GM19043 (cell line): ENCODE data around the gene BCDIN3D.
"Not testable (repeated sequence)": the region's sequence is repeated elsewhere in the genome, so short reads cannot be mapped to it uniquely, and the experiment has no call there.

ENCODE experiments used
- ATAC-seq: cut with Tn5 transposase; IDR thresholded peaks from one replicate; pipeline ENCODE4 v1.9.1; 2021; ENCODE audit warnings: low read depth; ENCODE audit not compliant: unreplicated experiment

The BCDIN3D gene

DNA sequence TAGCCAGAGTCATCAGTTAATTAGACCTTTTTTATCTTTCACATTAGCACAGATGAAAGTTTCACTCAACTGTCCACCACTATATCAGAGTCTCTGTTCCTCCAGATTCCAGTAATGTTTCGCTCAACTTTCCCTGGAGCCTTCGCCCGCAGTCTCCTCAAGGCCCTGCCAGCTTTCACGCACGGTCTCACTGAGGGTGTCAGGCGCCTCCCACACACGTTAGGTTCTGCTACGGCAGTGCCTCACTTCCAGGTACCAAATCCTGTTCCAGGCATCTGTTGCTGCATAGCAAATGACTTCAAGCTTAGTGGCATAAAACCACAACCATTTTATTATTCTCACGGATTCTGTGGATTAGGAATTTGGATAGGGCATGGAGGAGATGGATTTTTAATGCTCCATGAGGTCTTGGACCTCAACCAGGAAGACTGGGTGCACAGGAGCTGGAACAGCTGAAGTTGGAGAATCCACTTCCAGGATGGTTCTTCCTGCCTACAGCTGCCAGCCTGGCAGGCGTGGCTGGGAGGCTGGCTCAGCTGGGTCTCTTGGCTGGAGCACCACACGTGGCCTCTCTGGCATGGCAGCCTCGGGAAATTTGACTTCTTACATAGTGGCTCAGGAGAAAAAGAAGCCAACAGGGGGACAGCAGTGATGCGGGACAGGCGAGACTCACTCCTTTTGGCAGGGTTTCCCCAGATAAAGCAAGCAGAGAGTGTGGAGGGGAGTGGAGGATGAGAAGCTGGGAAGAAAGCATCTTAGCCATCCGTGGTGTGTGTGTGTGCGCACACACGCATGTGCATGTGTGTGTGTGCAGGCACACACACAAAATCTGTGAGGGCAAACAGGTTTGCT, 21.3 kb upstream of the BCDIN3D start:
- no peak for ATAC-seq

DNA sequence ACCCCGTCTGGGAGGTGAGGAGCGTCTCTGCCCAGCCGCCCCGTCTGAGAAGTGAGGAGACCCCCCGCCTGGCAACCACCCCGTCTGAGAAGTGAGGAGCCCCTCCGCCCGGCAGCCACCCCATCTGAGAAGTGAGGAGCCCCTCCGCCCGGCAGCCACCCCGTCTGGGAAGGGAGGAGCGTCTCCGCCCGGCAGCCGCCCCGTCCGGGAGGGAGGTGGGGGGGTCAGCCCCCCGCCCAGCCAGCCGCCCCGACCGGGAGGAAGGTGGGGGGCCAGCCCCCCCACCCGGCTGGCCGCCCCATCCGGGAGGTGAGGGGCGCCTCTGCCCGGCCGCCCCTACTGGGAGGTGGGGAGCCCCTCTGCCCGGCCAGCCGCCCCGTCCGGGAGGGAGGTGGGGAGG, 18.0 kb upstream of the BCDIN3D start:
- ATAC-seq, result not testable (repeated sequence)

DNA sequence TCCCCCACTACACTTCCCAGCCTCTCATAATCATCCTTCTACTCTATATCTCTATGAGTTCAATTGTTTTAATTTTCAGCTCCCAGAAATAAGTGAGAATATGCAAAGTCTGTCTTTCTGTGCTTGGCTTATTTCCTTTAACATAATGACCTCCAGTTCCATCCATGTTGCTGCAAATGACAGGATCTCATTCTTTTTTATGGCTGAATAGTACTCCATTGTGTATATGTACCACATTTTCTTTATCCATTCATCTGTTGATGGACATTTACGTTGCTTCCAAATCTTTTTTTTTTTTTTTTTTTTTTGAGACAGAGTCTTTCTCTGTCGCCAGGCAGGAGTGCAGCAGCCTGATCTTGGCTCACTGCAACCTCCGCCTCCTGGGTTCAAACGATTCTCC, 13.0 kb upstream of the BCDIN3D start:
- ATAC-seq, result not testable (repeated sequence)

DNA sequence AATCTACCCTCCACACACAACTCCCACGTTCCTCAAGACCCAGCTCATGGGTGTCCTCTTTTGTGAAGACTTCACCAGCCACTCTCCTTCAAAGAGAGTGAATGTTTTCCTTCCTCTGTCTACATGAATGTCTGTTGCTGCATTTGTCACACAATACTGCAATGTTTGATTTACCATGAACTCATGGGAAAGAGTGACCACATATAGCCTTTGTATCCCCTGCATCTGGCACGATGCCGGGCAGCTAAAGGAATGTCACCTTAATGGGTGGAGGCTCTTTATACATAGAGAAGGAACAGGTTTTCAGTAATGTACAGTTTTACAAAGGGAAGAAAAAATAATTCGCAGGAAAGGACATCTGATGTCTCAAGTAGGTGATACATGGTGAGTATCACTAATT, 12.1 kb upstream of the BCDIN3D start:
- no peak for ATAC-seq

DNA sequence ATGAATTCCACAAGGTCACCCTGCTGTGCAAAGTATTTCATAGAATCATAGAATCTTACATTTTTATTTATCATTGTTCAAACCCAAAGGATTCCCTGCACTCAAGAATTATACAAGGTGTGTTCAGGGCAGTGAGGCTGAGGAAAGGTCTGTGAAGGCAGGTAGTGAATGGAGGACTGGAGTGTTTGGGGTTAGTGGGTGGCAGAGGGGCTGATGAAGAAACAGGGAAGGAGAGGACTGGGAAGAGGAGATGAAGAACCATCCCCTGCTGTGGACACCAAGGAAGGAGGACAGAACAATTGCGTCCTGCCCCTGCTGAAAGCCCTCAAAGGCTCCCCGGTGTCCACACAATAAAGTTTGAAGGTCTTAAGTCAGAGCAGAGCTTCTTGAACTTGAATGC, 10.8 kb upstream of the BCDIN3D start:
- ATAC-seq, result no peak

DNA sequence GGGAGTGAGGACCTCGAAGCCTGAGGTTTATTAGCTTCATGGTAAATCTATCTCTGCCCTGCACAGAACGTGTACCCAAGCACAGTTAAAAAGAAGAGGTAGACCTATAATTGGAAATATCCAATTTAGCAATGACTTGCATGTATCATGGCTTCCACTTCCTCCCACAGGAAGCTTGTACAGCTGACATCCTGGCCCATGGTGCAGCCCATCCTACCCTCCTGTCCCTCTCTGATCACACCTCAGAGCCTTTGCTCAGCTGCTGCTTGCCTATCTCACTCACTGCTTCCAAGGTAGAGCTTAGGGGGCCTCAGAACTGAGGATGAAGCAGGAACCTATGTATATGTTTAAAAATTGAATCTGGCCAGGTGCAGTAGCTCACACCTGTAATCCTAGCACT, 4.3 kb upstream of the BCDIN3D start:
- ATAC-seq, result no peak

DNA sequence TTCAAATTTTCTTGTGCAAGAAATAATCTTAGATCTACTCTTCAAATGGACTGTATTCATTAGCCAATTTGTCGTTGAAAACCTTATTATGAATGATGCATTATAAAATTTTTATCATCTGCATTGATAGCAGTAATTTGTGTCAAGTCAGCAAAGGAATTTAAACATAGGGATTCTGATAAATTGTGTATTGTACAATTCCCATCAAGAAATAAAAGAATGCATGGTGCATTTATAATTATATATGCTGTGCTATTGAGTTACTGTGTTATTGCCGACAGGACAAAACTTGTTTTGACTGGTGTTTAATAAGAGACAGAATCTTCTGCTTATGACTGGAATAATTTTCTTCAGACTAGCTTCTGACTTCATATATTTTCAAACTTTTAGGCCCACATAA, 3.1 kb upstream of the BCDIN3D start:
- ATAC-seq, result no peak

DNA sequence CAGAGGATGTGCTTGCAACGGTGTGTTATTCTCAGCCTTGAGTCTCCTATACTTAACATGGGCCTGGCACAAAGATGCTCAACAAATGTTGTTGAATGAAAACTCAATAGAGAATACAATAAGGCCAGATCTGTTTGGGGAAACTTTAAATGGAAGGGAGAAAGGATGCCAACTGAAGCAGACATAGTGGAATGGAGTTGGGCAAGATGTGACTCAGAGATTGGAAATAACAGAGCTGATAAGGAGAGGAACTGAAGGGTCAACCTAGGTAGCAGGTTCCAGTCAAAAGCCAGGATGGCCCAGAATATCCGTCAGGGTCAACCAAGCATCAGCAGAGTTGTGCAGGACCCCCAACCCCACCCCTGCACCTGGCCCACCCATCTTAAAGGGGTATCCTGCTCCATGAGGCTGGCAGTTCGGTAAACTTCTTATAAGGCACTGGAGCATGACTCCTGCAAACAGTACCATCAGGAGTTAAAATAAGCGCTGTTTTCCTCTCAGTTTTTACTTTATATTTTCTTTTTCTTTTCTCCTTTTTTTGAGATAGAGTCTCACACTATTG, 1.1 kb upstream of the BCDIN3D start:
- no peak for ATAC-seq

DNA sequence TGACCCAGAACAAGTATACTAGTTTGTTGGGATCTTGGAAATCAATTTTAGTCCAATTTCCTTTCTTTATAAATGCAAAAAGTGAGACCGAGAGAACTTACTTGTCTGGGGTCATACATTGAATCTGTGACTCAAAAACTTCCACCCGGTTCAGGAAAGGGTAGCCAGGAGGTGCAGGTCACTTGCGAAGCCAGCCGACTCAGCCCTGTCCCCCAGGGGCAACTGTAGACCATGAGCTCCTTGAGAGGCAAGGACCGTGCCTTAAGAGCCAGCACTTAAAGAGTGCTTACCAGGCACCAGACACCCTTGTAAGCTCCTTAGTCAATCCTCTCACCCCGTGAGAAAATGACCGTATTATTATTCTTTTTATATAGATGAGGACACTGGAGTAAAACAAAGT, 505 bp upstream of the BCDIN3D start:
- ATAC-seq, result no peak

DNA sequence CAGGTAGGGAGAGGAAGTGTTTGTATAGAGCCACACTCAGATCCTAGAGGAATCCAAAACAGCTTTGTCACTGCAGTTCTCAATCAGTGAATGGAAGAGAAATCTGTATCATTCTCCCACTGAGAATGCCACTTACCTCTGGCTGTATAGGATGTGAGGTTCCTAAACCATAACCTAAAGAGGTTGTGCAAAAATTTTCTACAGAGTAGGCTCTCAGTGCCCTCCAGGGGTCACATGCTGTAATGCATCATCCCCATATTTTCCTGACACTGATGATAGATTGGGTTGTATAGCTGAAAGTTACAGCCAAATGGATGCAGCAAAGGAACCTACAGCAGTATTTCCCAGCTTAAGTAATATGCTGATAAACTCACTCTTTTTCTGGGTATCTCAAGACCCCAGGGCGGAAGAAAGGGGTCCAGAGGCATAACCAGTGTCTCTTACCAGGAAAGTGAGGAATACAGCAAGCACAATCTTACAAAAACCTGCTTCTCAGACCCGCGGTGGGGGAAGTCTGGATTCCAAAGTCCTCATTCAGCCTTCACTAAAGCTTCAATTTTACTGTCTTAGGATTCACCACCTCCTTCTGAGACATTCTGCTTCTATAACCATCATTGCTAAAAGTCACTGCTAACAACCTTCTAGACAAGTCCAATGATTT, 3.8 kb downstream of the BCDIN3D start:
- no peak for ATAC-seq

DNA sequence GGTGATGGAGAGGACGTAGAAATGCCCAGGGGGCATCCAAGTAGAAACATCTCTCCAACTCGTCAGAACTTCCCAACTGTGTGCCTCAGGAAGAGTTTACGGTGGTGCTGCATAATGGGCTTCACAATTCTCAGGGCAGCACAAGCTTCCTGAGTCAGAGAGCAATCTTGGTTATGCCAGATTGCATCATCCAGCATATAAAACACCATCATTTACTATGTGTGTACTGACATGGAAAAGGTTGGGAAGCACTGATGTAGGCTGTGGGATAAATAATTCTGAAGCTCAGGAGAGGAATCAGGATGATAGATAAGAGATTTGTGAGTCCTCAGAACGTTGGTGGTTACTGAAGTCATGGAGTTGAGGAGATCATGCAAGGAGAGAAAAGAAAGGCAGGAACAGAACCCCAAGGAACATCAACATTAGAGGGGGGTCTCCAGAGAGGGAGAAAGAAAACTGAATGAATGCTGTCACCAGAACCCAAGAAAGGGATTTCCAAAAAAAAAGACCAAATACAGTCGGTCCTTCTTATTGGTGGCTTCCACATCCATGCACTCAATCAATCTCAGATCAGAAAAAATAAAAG, 10.0 kb downstream of the BCDIN3D start:
- no peak for ATAC-seq

DNA sequence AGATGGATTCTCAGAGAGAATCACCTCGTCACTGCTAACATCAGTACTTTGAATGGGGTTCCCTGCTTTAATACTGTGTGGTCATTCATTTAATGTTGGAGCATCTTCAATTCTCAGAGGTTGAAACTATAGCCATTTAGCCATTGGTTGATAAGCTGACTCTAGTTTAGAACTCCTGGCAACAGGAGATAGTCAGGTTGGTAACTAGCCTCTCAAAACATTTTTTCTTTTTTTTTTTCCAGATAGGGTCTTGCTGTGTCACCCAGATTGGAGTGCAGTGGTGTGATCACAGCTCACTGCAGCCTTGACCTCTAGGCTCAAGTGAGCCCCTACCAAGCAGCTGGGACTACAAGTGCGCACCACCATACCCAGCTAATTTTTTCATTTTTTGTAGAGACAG, 11.2 kb downstream of the BCDIN3D start:
- ATAC-seq, result no peak

DNA sequence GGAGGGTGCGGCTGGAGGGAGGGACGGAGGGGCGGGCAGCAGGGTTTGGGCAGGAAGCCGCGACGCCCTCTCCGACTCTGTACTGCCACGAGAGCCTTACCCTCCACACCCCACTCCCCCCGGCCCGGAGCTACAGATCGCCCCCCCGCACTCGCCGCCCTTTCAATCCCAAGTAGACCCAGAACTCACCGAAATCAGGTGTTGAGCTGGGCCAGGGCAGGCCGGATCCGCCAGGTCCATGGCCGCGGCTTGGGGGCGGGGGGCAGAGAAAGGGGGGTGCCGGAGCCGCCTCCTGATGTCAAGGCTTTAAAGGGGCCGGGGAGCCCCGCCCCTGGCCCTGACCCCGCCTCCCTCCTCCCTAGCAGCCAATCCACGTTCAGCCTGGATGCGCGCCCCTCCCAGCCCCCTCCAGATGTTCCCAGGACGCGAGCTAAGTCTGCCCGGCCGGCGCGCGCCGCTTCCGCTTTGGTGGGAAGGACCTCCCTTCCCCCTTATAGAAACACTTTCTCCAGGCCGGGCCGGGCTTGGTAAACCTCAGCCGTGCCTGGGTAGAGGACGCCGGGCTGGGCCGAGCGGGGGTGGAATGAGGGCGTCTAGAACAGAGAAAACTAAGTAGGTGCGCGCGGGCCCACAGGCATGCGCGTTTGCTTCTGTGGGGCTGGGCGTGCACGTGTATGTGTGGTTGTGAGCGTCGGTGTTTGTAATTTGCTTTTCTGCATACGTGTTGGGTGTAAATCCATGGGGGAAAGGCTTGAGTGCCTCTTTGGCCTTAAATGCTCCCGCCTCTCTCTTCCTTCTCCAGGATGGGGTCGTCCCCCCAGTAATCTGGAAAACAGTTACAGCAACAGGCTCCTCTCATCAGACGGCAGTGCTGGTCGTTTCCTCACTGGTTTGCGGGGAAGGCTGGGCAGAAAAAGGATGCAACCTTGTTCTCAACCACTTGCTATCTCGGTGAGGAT, 14.5 kb downstream of the BCDIN3D start, which contains the start of gene NCKAP5L:
NCKAP5L (minus strand) TSS at position 281 of the 959 bp plus-strand sequence. CDS start 24,369 bp downstream, outside the sequence.
- peak; percentile 81 for ATAC-seq

DNA sequence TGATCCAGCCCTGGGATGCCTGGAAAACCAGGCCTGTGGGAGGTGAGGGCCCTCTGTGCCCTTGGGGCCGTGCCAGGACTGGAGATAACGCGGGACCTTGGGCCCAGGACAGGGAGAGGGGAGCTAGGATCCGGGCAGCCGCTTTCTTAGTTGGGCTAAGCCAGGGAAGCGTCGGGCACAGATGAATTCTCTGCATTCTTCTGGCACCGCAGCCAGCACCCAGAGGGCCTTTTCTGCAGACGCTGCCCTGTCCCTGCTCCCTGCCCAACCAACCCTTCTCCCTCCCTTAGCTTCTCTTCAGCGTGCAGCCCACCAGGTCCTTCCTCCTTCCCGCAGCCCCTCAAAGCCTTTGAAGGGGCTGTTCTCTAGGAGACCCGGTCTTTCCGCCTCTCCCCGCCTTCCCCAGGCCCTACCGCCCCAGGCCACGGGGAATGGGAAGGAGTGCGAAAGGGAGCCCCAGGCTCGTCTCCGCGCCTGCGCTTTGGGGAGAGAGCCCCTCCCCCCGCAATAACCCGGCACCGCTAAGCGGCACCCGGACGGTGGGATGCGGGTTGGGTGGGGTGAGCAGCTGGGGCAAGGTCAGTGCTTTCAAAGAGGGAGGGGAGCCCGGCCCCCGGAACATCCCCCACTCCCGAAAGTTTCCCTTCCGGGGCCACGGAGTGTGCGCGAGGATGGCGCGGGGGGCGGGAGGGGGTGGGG, 15.4 kb downstream of the BCDIN3D start:
- ATAC-seq, result no peak

DNA sequence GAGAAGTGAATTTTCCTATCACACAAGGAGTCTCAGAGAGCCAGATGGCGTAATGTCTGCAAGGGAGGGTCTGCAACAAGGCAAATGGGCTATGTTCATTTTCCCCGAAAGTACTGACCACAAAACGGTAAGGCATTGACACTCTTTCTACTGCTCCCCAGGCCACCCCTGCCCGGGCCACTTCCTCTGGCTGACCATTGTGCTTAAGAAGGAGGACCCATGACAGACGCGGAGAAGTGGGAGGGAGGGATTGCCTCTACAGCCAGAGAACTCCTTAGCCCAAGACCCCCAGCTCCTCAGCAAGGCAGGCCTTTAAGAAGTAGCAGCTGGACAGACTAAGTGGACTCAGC, 15.9 kb downstream of the BCDIN3D start:
- ATAC-seq, result no peak

DNA sequence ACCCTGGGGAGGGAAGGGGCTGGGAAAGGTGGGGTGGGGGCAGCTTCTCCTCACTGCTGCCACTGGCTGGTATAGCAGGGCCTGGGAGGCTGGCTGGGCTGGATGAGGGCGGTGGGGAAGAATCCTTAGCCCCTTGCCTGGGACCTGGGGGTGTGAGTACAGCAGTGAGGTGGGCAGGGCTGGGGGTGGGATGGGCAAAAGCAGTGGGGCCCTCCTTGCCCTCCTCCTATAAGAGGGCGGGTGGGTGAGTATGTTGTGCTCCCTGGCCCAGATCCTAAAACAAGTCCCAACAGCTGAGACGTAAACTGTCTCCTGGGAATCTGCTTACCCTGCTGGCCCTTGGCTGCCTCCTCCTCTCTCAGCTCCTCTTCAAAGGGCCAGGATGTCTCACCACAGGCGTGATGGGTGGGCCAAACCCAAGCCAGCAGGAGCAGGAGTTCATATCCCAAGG, 16.9 kb downstream of the BCDIN3D start:
- no peak for ATAC-seq

DNA sequence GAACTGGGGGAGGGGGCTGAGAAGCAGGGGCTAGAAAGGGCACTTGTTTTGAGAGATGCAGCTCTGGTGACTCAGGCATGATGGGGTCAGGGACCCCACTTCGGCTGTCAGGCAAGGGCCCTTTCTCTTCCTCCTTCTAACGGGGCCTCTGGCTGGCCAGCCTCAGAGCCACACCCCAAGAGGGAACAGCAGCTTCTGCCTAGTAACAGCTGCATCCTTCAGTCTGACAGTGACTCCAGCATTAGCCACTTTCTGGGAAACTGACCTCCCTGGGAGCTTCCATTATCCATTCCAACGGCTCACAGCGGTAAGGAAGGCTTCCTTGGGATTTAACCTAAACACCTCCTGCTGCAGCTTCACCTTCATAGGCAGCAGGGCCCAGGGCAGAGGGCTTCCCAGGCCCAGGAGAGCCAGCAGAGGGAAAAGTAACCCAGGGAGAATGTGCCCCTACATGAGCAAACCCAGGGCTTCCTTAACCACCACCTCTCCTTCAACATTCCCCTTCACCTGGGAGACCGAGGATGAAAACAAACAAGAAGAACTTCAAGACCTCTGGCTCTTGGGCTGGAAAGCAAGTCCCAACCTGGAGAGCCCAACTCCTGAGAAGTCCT, 17.4 kb downstream of the BCDIN3D start:
- no peak for ATAC-seq

DNA sequence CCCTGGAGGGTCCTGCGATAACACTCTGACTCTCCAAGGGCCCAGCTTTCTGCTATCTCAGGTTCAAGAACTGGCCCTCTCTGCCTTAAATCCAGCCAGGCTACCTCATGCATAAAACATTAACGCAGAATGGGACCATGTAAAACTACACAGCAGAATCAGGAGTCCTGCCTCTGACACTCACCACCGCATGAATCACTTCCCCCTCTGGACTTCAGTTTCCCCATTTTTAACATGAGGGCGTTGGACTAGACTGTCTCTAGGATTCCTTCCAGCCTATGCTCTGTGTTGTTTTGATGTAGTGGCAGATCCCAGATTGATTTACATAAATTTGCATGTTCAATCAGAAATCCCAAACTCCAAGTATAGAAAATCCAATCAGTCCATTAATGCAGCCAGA, 18.0 kb downstream of the BCDIN3D start:
- no peak for ATAC-seq

DNA sequence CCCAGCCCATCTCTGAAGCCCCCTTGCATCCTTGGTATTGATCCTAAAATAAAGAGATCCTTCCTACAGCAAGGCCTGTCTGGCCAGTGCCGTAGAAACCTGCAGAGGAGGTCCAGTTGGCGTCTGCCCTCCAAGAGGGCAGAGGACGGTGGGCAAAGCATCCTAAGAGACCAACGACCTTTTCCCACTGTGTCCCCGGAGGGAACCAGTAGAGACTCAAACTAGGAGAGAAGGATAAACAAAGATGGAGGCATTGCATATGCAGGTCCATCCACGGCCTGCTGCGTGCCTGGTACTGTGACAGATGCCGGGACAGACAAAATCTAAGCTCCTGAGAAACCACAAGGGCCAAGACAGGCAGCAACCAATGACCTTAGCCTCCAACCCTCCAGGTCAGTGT, 18.5 kb downstream of the BCDIN3D start:
- no peak for ATAC-seq
